MCF 10A (cell line): ENCODE measurements around the gene GPR153. TPM values are rescaled to one million over a fixed set of nuclear protein-coding genes. Genes with fewer than 3 reads are reported as not detected.

Experiments
- BruUV-seq: library from RNA; stranded (reverse); fragments of 400-500 nt; replicated peaks from 2 replicates; lab custom pipeline; 2021; lab: Mats Ljungman, UMichigan
- CTCF ChIA-PET: fragments of 300-600 bp; sonication (Branson Sonifier 250); formaldehyde crosslinking; extraction: SDS; loops from one replicate; lab custom pipeline; 2021; ENCODE audit warnings: antibody characterized with exemption, inconsistent platforms; lab: Yijun Ruan, JAX
- POLR2A ChIA-PET: fragments of 300-600, 350-650 bp; sonication (Branson Sonifier 250); formaldehyde crosslinking; extraction: SDS; loops from one replicate; lab custom pipeline; 2020; ENCODE audit warnings: antibody characterized with exemption, inconsistent platforms; lab: Yijun Ruan, JAX
- DNase-seq: peaks from one replicate; pipeline ENCODE4 v3.0.0-alpha.2; 2018; ENCODE audit not compliant: unreplicated experiment
- H3K27ac Mint-ChIP-seq: one replicate; pipeline ENCODE4 v1.8.0; 2022; ENCODE audit warnings: mild to moderate bottlenecking, low read depth, mixed read lengths; ENCODE audit not compliant: unreplicated experiment
- H3K27me3 Mint-ChIP-seq: one replicate; pipeline ENCODE4 v1.8.0; 2022; ENCODE audit warnings: mixed read lengths; ENCODE audit not compliant: insufficient read depth, unreplicated experiment
- H3K36me3 Mint-ChIP-seq: one replicate; pipeline ENCODE4 v1.8.0; 2022; ENCODE audit warnings: mild to moderate bottlenecking, moderate library complexity, mixed read lengths; ENCODE audit not compliant: insufficient read depth, unreplicated experiment
- H3K4me1 Mint-ChIP-seq: one replicate; pipeline ENCODE4 v1.8.0; 2022; ENCODE audit warnings: mixed read lengths; ENCODE audit not compliant: insufficient read depth, unreplicated experiment
- H3K4me3 Mint-ChIP-seq: one replicate; pipeline ENCODE4 v1.8.0; 2022; ENCODE audit warnings: mild to moderate bottlenecking, moderate library complexity, mixed read lengths; ENCODE audit not compliant: unreplicated experiment
- H3K9me3 Mint-ChIP-seq: one replicate; pipeline ENCODE4 v1.8.0; 2022; ENCODE audit warnings: mixed read lengths; ENCODE audit not compliant: unreplicated experiment
- CTCF ChIP-seq: fragments of 200-600 bp; IDR thresholded peaks from one replicate; pipeline ENCODE4 v1.8.0; 2022; ENCODE audit warnings: antibody characterized with exemption, mild to moderate bottlenecking; ENCODE audit not compliant: unreplicated experiment
- intact Hi-C: fragments of 100-400 bp; cut with micrococcal nuclease; formaldehyde crosslinking; loops from 2 replicates; pipeline ENCODE4 v1.14.1; 2022
- total RNA-seq: library from RNA; stranded (reverse); gene quantifications from 2 replicates; pipeline ENCODE4 v1.2.3, GENCODE V29; 2022

The GPR153 gene
- total RNA-seq, 1 experiment from 2014 or later = 5.0 TPM

DNA sequence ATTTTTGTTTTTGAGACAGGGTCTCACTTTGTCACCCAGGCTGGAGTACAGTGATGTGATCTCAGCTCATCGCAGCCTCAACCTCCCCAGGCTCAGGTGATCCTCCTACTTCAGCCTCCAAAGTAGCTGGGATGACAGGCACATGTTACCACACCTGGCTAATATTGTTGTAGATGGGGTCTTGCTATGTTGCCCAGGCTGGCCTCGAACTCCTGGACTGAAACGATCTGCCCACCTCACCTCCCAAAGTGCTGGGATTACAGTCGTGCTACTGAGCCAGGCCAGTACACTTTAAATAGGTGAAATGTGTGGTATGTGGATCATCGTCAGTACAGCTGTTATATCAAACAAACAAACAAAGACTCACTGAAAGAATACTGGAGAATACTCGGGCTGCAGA is 35.0 kb upstream of the GPR153 start:
- Mint-ChIP-seq H3K4me1 (peaks cover 27% of the 10 kb centered on the region), H3K4me3 (no peak overlapping the region), H3K27ac (no peak overlapping the region), H3K9me3 (no peaks in the 10 kb centered on the region), H3K27me3 (no peaks in the 10 kb centered on the region), H3K36me3 (peaks cover 40% of the 10 kb centered on the region)
- no TSS peak for BruUV-seq
- no peak for TF ChIP-seq CTCF
- ChIA-PET POLR2A (no interaction called here), CTCF (no interaction called here)
- DNase-seq = no peak
- intact Hi-C loops = no loop called here

GRCh38 chr1:6294890-6295556 is 34.1 kb upstream of the GPR153 start:
- TF ChIP-seq CTCF = no peak
- CTCF ChIA-PET = interaction anchor here (0.5 to 1.7 kb wide), 3 partner anchors 15 to 104 kb away, joined by 3 to 5 read pairs (median 4); no protein-coding TSS in a partner anchor
- Mint-ChIP-seq H3K4me1 (peaks cover 18% of the 10 kb centered on the region), H3K9me3 (no peaks in the 10 kb centered on the region), H3K27ac (no peak overlapping the region), H3K36me3 (peaks cover 40% of the 10 kb centered on the region), H3K4me3 (no peak overlapping the region), H3K27me3 (no peaks in the 10 kb centered on the region)
- POLR2A ChIA-PET = no interaction called here
- DNase-seq = no peak
- no TSS peak for BruUV-seq
- intact Hi-C loops = no loop called here

GRCh38 chr1:6294080-6294889 is 33.4 kb upstream of the GPR153 start:
- no peaks in the 10 kb centered on the region for H3K9me3 Mint-ChIP-seq
- H3K36me3 Mint-ChIP-seq = peaks cover 40% of the 10 kb centered on the region
- intact Hi-C loops = no loop called here
- POLR2A ChIA-PET = no interaction called here
- no peak overlapping the region for H3K4me3 Mint-ChIP-seq
- peaks cover 11% of the 10 kb centered on the region for H3K4me1 Mint-ChIP-seq
- BruUV-seq = no TSS peak
- no peak overlapping the region for H3K27ac Mint-ChIP-seq
- no peaks in the 10 kb centered on the region for H3K27me3 Mint-ChIP-seq
- no peak for TF ChIP-seq CTCF
- DNase-seq = no peak
- CTCF ChIA-PET = interaction anchor here (0.5 to 1.7 kb wide), 3 partner anchors 14 to 104 kb away, joined by 3 to 5 read pairs (median 4); no protein-coding TSS in a partner anchor

DNA sequence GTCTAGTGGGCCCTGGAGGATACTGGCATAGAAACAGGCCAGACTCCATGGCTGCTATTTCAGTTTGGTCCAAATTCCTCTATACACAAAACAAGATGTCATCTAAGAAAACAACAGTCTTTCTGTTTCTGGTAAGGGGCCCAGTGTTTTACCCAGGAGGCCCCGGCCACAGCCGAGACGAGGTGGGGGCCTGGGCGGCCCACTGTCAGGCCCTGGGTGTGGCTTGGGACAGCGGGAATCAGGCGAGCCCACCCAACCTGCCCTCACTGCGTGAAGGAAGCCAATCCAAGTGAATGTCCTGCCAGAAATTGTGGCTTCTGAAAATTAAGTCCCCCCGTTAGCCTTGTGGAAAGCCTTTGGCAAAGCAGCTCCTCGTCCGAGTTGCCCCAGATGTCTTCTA is 31.2 kb upstream of the GPR153 start:
- no peak for TF ChIP-seq CTCF
- H3K27me3 Mint-ChIP-seq = no peaks in the 10 kb centered on the region
- CTCF ChIA-PET = no interaction called here

More for the DNA sequence above, 31.2 kb upstream of the GPR153 start:
- Mint-ChIP-seq H3K27ac (no peak overlapping the region), H3K36me3 (peaks cover 36% of the 10 kb centered on the region), H3K4me3 (no peak overlapping the region), H3K9me3 (no peaks in the 10 kb centered on the region), H3K4me1 (peaks cover 6% of the 10 kb centered on the region)
- DNase-seq = no peak
- POLR2A ChIA-PET = no interaction called here
- no TSS peak for BruUV-seq
- intact Hi-C loops = no loop called here
